GM12878 (cell line): Measurements from ENCODE around the gene XRCC4. TPM values are rescaled to one million over a fixed set of nuclear protein-coding genes. Genes with fewer than 3 reads are reported as not detected.
A peak's percentile ranks its signal among the peaks of the same experiment; 100 is the strongest.

ENCODE experiments used
- ASH2L ChIP-seq: fragments of 300-600, 200-600 bp; sonication (generic); IDR thresholded peaks from 2 replicates; pipeline ENCODE4 v1.6.1; 2017; ENCODE audit warnings: low read depth, mild to moderate bottlenecking, borderline replicate concordance
- ATF7 ChIP-seq: fragments of 450-650 bp; IDR thresholded peaks from 2 replicates; pipeline ENCODE4 v1.6.1; 2016; ENCODE audit warnings: low read depth, mild to moderate bottlenecking
- CEBPZ ChIP-seq: fragments of 150-350 bp; IDR thresholded peaks from 2 replicates; pipeline ENCODE4 v1.6.1; 2016; ENCODE audit warnings: low read depth, low read length
- CHD2 ChIP-seq: IDR thresholded peaks from 2 replicates; pipeline ENCODE4 v1.6.1; 2011; ENCODE audit warnings: low read depth, low read length, improper control_type of control experiment, borderline replicate concordance
- ESRRA ChIP-seq: IDR thresholded peaks from 2 replicates; pipeline ENCODE4 v1.6.1; 2012; ENCODE audit warnings: mild to moderate bottlenecking, low read length, improper control_type of control experiment
- FOXK2 ChIP-seq: fragments of 450-650 bp; IDR thresholded peaks from 2 replicates; pipeline ENCODE4 v1.6.1; 2017; ENCODE audit warnings: mild to moderate bottlenecking, moderate library complexity
- HDGF ChIP-seq: fragments of 450-650 bp; IDR thresholded peaks from 2 replicates; pipeline ENCODE4 v1.6.1; 2016; ENCODE audit warnings: antibody characterized with exemption
- IKZF2 ChIP-seq, 2 experiments: fragments of 450-650 bp; IDR thresholded peaks; 2 replicates each; pipeline ENCODE4 v1.6.1; 2017; ENCODE audit warnings: mild to moderate bottlenecking in 2 of 2, moderate library complexity in 2 of 2
- IRF3 ChIP-seq: fragments of 450-650 bp; IDR thresholded peaks from 2 replicates; pipeline ENCODE4 v1.6.1; 2014; ENCODE audit warnings: mild to moderate bottlenecking
- KDM1A ChIP-seq: fragments of 200-600 bp; sonication (generic); IDR thresholded peaks from 2 replicates; pipeline ENCODE4 v1.6.1; 2016; ENCODE audit warnings: borderline replicate concordance
- MXI1 ChIP-seq: fragments of 150-350 bp; IDR thresholded peaks from 2 replicates; pipeline ENCODE4 v1.6.1; 2011; ENCODE audit warnings: low read depth, mild to moderate bottlenecking, inconsistent platforms, low read length, improper control_type of control experiment
- MYB ChIP-seq: fragments of 150-350 bp; IDR thresholded peaks from 2 replicates; pipeline ENCODE4 v1.6.1; 2014; ENCODE audit warnings: mild to moderate bottlenecking, low read depth, low read length, borderline replicate concordance
- NR2C2 ChIP-seq: IDR thresholded peaks from 2 replicates; pipeline ENCODE4 v1.6.1; 2011; ENCODE audit warnings: borderline replicate concordance, low read depth; ENCODE audit not compliant: control insufficient read depth, insufficient read length
- POLR2A ChIP-seq: IDR thresholded peaks from 2 replicates; pipeline ENCODE4 v1.6.1; 2011; ENCODE audit warnings: low read depth, mild to moderate bottlenecking, low read length
- RCOR1 ChIP-seq: conservative IDR thresholded peaks from 2 replicates; pipeline ENCODE4 v1.6.1; 2012; ENCODE audit warnings: low read depth, low read length, improper control_type of control experiment
- RUNX3 ChIP-seq: IDR thresholded peaks from 2 replicates; pipeline ENCODE4 v1.6.1; 2012; ENCODE audit warnings: low read length, inconsistent platforms
- SKIL ChIP-seq: fragments of 450-650 bp; IDR thresholded peaks from 2 replicates; pipeline ENCODE4 v1.6.1; 2017; ENCODE audit warnings: mild to moderate bottlenecking, low read depth, inconsistent platforms; ENCODE audit not compliant: poor library complexity, severe bottlenecking
- SMAD5 ChIP-seq: IDR thresholded peaks from 2 replicates; pipeline ENCODE4 v1.6.1; 2016; ENCODE audit warnings: antibody characterized with exemption, low read depth
- SPI1 ChIP-seq: IDR thresholded peaks from 2 replicates; pipeline ENCODE4 v1.6.1; 2011; ENCODE audit warnings: low read depth, mild to moderate bottlenecking, low read length, moderate library complexity, borderline replicate concordance; ENCODE audit not compliant: insufficient read depth
- USF1 ChIP-seq: IDR thresholded peaks from 2 replicates; pipeline ENCODE4 v1.6.1; 2011; ENCODE audit warnings: borderline replicate concordance, low read depth, mild to moderate bottlenecking, moderate library complexity, mixed read lengths, low read length; ENCODE audit not compliant: insufficient read depth; ENCODE audit errors: extremely low read length
- YY1 ChIP-seq: IDR thresholded peaks from 2 replicates; pipeline ENCODE4 v1.6.1; 2011; ENCODE audit warnings: low read depth, mild to moderate bottlenecking, low read length
- ZNF207 ChIP-seq: fragments of 450-650 bp; IDR thresholded peaks from 2 replicates; pipeline ENCODE4 v1.6.1; 2014; ENCODE audit warnings: antibody characterized with exemption, mild to moderate bottlenecking, borderline replicate concordance
- ZNF24 ChIP-seq: fragments of 450-650 bp; IDR thresholded peaks from 2 replicates; pipeline ENCODE4 v1.6.1; 2017; ENCODE audit warnings: antibody characterized with exemption, mild to moderate bottlenecking
- ZSCAN29 ChIP-seq: fragments of 450-650 bp; IDR thresholded peaks from 2 replicates; pipeline ENCODE4 v1.6.1; 2017; ENCODE audit warnings: mild to moderate bottlenecking, moderate library complexity
- polyA plus RNA-seq, 11 experiments: library from polyadenylated mRNA; depleted of rRNA in 4 of 11; unstranded in 6 of 11; stranded (reverse) in 5 of 11; fragments of >200 nt; fragmentation: Nextera tagmentation in 4 of 11; fragmentation: Illumina TruSeq in 1 of 11; extraction: Ambion mirVana in 4 of 11; extraction: Trizol in 1 of 11; gene quantifications; 1 replicate in 1 of 11; 2 replicates in 10 of 11; pipeline versions ENCODE4 v1.2.1 to v1.2.3, GENCODE V29; 2011 to 2016; ENCODE audit warnings: inconsistent platforms in 2 of 11, missing spikeins in 2 of 11, low read depth in 1 of 11
- total RNA-seq, 4 experiments: library from RNA; depleted of rRNA in 3 of 4; stranded (reverse); fragments of >200 nt in 3 of 4; fragmentation: Illumina TruSeq in 1 of 4; extraction: Trizol in 1 of 4; gene quantifications; 2 replicates each; pipeline versions ENCODE4 v1.2.1 to v1.2.3, GENCODE V29; 2013 to 2021

XRCC4 gene
- total and polyA plus RNA-seq, 10 of the 15 experiments (the other 5 are each of a cell fraction or from before 2014, with no cell fraction given): 12.1 to 53.6 (median 25.8) TPM

GRCh38 chr5:83076742-83077661, at the start of gene XRCC4, which contains the start of gene TMEM167A (continued):
- TF ChIP-seq SKIL (no peak), MYB (no peak), MXI1 (peak; percentile 25), RUNX3 (peak; percentile 65), FOXK2 (no peak), ESRRA (0 out of 2 replicates have a peak, but pooled peaks have one; percentile 14), CEBPZ (peak; percentile 72), ZSCAN29 (no peak), POLR2A (peak; percentile 99), YY1 (peak; percentile 44), IRF3 (peak; percentile 56; the same call in 1 of the 2 replicates), ZNF24 (no peak), SMAD5 (peak; percentile 87; the same call in 1 of the 2 replicates), USF1 (no peak), RCOR1 (no peak), ASH2L (no peak), HDGF (peak; percentile 86; the same call in 1 of the 2 replicates), KDM1A (no peak), IKZF2 (IDR thresholded peaks at IDR 0.05) (0 out of 4 replicates have a peak, but pooled peaks of 1 of the 2 experiments have one; percentile 26), CHD2 (peak; percentile 86; the same call in 1 of the 2 replicates), SPI1 (no peak), NR2C2 (no peak), ZNF207 (0 out of 2 replicates have a peak, but pooled peaks have one; percentile 33), ATF7 (no peak)
